Astrocyte (in vitro differentiated cells and primary cell): ENCODE results near the gene SLC38A6.

Experiments used
- EZH2 ChIP-seq: IDR thresholded peaks from 2 replicates; pipeline ENCODE4 v1.6.1; 2012; ENCODE audit warnings: mild to moderate bottlenecking, low read length, inconsistent platforms; ENCODE audit not compliant: insufficient read depth
- TF ChIP-seq, protein P1 (sequence below): IDR thresholded peaks from 2 replicates; pipeline ENCODE4 v1.5.1; 2011; ENCODE audit warnings: low read depth, mild to moderate bottlenecking, inconsistent platforms, low read length, moderate library complexity; ENCODE audit not compliant: insufficient read depth

- TF ChIP-seq EZH2, result no peak
- TF ChIP-seq, protein P1, sequence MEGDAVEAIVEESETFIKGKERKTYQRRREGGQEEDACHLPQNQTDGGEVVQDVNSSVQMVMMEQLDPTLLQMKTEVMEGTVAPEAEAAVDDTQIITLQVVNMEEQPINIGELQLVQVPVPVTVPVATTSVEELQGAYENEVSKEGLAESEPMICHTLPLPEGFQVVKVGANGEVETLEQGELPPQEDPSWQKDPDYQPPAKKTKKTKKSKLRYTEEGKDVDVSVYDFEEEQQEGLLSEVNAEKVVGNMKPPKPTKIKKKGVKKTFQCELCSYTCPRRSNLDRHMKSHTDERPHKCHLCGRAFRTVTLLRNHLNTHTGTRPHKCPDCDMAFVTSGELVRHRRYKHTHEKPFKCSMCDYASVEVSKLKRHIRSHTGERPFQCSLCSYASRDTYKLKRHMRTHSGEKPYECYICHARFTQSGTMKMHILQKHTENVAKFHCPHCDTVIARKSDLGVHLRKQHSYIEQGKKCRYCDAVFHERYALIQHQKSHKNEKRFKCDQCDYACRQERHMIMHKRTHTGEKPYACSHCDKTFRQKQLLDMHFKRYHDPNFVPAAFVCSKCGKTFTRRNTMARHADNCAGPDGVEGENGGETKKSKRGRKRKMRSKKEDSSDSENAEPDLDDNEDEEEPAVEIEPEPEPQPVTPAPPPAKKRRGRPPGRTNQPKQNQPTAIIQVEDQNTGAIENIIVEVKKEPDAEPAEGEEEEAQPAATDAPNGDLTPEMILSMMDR, result no peak
Measured at GRCh38 chr14:61026526-61026925, 45.5 kb downstream of the SLC38A6 start.
